ENCODE measurements around the gene AQP4. TPM values are rescaled to one million over a fixed set of nuclear protein-coding genes. Genes with fewer than 3 reads are reported as not detected.

Gene AQP4
- total and polyA plus RNA-seq, 4 donors: 0.07 to 0.42 (median 0.34) TPM

GRCh38 chr18:26821181-26821580, 44.3 kb downstream of the AQP4 start (continued):
- TF ChIP-seq, protein P1, sequence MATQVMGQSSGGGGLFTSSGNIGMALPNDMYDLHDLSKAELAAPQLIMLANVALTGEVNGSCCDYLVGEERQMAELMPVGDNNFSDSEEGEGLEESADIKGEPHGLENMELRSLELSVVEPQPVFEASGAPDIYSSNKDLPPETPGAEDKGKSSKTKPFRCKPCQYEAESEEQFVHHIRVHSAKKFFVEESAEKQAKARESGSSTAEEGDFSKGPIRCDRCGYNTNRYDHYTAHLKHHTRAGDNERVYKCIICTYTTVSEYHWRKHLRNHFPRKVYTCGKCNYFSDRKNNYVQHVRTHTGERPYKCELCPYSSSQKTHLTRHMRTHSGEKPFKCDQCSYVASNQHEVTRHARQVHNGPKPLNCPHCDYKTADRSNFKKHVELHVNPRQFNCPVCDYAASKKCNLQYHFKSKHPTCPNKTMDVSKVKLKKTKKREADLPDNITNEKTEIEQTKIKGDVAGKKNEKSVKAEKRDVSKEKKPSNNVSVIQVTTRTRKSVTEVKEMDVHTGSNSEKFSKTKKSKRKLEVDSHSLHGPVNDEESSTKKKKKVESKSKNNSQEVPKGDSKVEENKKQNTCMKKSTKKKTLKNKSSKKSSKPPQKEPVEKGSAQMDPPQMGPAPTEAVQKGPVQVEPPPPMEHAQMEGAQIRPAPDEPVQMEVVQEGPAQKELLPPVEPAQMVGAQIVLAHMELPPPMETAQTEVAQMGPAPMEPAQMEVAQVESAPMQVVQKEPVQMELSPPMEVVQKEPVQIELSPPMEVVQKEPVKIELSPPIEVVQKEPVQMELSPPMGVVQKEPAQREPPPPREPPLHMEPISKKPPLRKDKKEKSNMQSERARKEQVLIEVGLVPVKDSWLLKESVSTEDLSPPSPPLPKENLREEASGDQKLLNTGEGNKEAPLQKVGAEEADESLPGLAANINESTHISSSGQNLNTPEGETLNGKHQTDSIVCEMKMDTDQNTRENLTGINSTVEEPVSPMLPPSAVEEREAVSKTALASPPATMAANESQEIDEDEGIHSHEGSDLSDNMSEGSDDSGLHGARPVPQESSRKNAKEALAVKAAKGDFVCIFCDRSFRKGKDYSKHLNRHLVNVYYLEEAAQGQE (IDR thresholded peaks at IDR 0.05): no peak
- TF ChIP-seq FOXA1 (IDR thresholded peaks at IDR 0.05) (no peak), RXRA (IDR thresholded peaks at IDR 0.05) (no peak), FOXA2 (IDR thresholded peaks at IDR 0.05) (no peak)

- no peak for TF ChIP-seq SP1 (IDR thresholded peaks at IDR 0.05)
- no peak for TF ChIP-seq HNF4A (conservative IDR thresholded peaks at IDR 0.05)
- TF ChIP-seq JUND (IDR thresholded peaks at IDR 0.05): no peak
- TF ChIP-seq MAX (IDR thresholded peaks at IDR 0.05): no peak
- TF ChIP-seq, protein P1 (IDR thresholded peaks at IDR 0.05): no peak
- no peak for TF ChIP-seq ATF3 (IDR thresholded peaks at IDR 0.05)
- no peak for TF ChIP-seq YY1 (IDR thresholded peaks at IDR 0.05)
- no peak for TF ChIP-seq CTCF (IDR thresholded peaks at IDR 0.05; ENCODE audit: low read depth, low read length, missing input control)
- TF ChIP-seq TAF1 (conservative IDR thresholded peaks at IDR 0.05): no peak
- TF ChIP-seq HNF4G (IDR thresholded peaks at IDR 0.05): no peak
- TF ChIP-seq NR2F2 (IDR thresholded peaks at IDR 0.05): no peak
- TF ChIP-seq EGR1 (IDR thresholded peaks at IDR 0.05; ENCODE audit: low read depth in 2 of 2): no peak
- no peak for TF ChIP-seq FOXA2 (IDR thresholded peaks at IDR 0.05)
- no peak for TF ChIP-seq GABPA (IDR thresholded peaks at IDR 0.05 in 1 of 2, conservative IDR thresholded peaks at IDR 0.05 in 1 of 2)
- no peak for TF ChIP-seq FOXA1 (IDR thresholded peaks at IDR 0.05)
- TF ChIP-seq ZBTB33 (IDR thresholded peaks at IDR 0.05): no peak
- TF ChIP-seq RAD21 (IDR thresholded peaks at IDR 0.05): no peak
- TF ChIP-seq RXRA (IDR thresholded peaks at IDR 0.05): no peak
- Histone ChIP-seq H3K27ac (ENCODE audit: low read depth in 1 of 2, low read length in 2 of 2) (no peak overlapping the region), H3K4me1 (ENCODE audit: control insufficient read depth in 4 of 4, insufficient read depth in 4 of 4, low read length in 3 of 4) (no peaks in the 10 kb centered on the region), H3K36me3 (ENCODE audit: control insufficient read depth in 4 of 4, insufficient read depth in 3 of 4, low read depth in 1 of 4, low read length in 3 of 4) (no peaks in the 10 kb centered on the region), H3K9ac (ENCODE audit: low read depth in 1 of 2, low read length in 2 of 2) (no peak overlapping the region), H3K27me3 (ENCODE audit: control insufficient read depth in 4 of 4, insufficient read depth in 4 of 4, low read length in 3 of 4) (no peaks in the 10 kb centered on the region), H3K9me3 (ENCODE audit: control insufficient read depth in 4 of 4, low read length in 3 of 4) (peaks cover 0 to 4% (median 0%) of the 10 kb centered on the region in 4 donors), H3K4me3 (ENCODE audit: low read depth in 1 of 3, low read length in 3 of 3) (peak overlapping the region in 1 of 3 donors; percentile 23)
- WGBS: 81% methylated on average over 1 of the region's 1 CpG
- no peak for DNase-seq (ENCODE audit: low spot score)
Observed at GRCh38 chr18:26819046-26819445, 46.5 kb downstream of the AQP4 start.

All from liver (tissue), 9 donors.